Trophoblast cell (in vitro differentiated cells and primary cell): ENCODE measurements around the gene LYL1.
A peak's percentile ranks its signal among the peaks of the same experiment; 100 is the strongest.

Source experiments
- DNase-seq, 2 donors: peaks; one replicate each; pipeline ENCODE4 v3.0.0-alpha.2; 2016
- H2AFZ ChIP-seq: 2 replicates; pipeline ENCODE4 v1.6.1; 2013; ENCODE audit warnings: low read length, moderate library complexity, mild to moderate bottlenecking; ENCODE audit not compliant: insufficient read depth, poor library complexity
- H2AK5ac ChIP-seq: 2 replicates; pipeline ENCODE4 v1.6.1; 2013; ENCODE audit warnings: mild to moderate bottlenecking, low read length
- H2BK120ac ChIP-seq: 2 replicates; pipeline ENCODE4 v1.6.1; 2013; ENCODE audit warnings: low read length, mild to moderate bottlenecking, moderate library complexity; ENCODE audit not compliant: insufficient read depth, poor library complexity
- H2BK12ac ChIP-seq: 2 replicates; pipeline ENCODE4 v1.6.1; 2013; ENCODE audit warnings: mild to moderate bottlenecking, low read length, moderate library complexity
- H2BK5ac ChIP-seq: 2 replicates; pipeline ENCODE4 v1.6.1; 2013; ENCODE audit warnings: low read length, low read depth, moderate library complexity, mild to moderate bottlenecking; ENCODE audit not compliant: poor library complexity
- H3K14ac ChIP-seq: 2 replicates; pipeline ENCODE4 v1.6.1; 2013; ENCODE audit warnings: mild to moderate bottlenecking, low read length
- H3K18ac ChIP-seq: 2 replicates; pipeline ENCODE4 v1.6.1; 2013; ENCODE audit warnings: mild to moderate bottlenecking, low read length
- H3K23ac ChIP-seq: 2 replicates; pipeline ENCODE4 v1.6.1; 2013; ENCODE audit warnings: low read length
- H3K27ac ChIP-seq: 2 replicates; pipeline ENCODE4 v1.5.1; 2013; ENCODE audit warnings: low read depth, mild to moderate bottlenecking, inconsistent platforms, low read length, moderate library complexity
- H3K27me3 ChIP-seq: 2 replicates; pipeline ENCODE4 v1.6.1; 2013; ENCODE audit warnings: inconsistent platforms, mild to moderate bottlenecking, low read length, moderate library complexity; ENCODE audit not compliant: insufficient read depth
- H3K36me3 ChIP-seq, 2 experiments: 1 replicate in 1 of 2; 2 replicates in 1 of 2; pipeline ENCODE4 v1.6.1; 2013; ENCODE audit warnings: low read length in 2 of 2, mild to moderate bottlenecking in 2 of 2, moderate library complexity in 1 of 2; ENCODE audit not compliant: insufficient read depth in 2 of 2, control insufficient read depth in 1 of 2
- H3K4ac ChIP-seq: 2 replicates; pipeline ENCODE4 v1.6.1; 2013; ENCODE audit warnings: low read depth, mild to moderate bottlenecking, low read length, moderate library complexity
- H3K4me1 ChIP-seq, 2 experiments: 1 replicate in 1 of 2; 2 replicates in 1 of 2; pipeline ENCODE4 v1.6.1; 2013; ENCODE audit warnings: low read length in 2 of 2, mild to moderate bottlenecking in 2 of 2, moderate library complexity in 1 of 2; ENCODE audit not compliant: insufficient read depth in 2 of 2, control insufficient read depth in 1 of 2
- H3K4me2 ChIP-seq: 2 replicates; pipeline ENCODE4 v1.6.1; 2013; ENCODE audit warnings: inconsistent platforms, mild to moderate bottlenecking, low read length, moderate library complexity
- H3K4me3 ChIP-seq: 2 replicates; pipeline ENCODE4 v1.5.1; 2013; ENCODE audit warnings: mild to moderate bottlenecking, low read depth, low read length, inconsistent platforms
- H3K79me1 ChIP-seq: one replicate; pipeline ENCODE4 v1.6.1; 2013; ENCODE audit warnings: low read length
- H3K79me2 ChIP-seq: 2 replicates; pipeline ENCODE4 v1.6.1; 2013; ENCODE audit warnings: low read length, mild to moderate bottlenecking; ENCODE audit not compliant: control insufficient read depth, insufficient read depth, poor library complexity
- H3K9ac ChIP-seq: 2 replicates; pipeline ENCODE4 v1.6.1; 2013; ENCODE audit warnings: mild to moderate bottlenecking, low read length
- H3K9me3 ChIP-seq: 2 replicates; pipeline ENCODE4 v1.6.1; 2013; ENCODE audit warnings: low read depth, mild to moderate bottlenecking, control low read depth, inconsistent platforms, low read length; ENCODE audit not compliant: insufficient read depth
- H4K12ac ChIP-seq: 2 replicates; pipeline ENCODE4 v1.6.1; 2013; ENCODE audit warnings: low read depth, mild to moderate bottlenecking, low read length, moderate library complexity
- H4K8ac ChIP-seq: 2 replicates; pipeline ENCODE4 v1.6.1; 2013; ENCODE audit warnings: low read depth, mild to moderate bottlenecking, low read length, moderate library complexity
- H4K91ac ChIP-seq: one replicate; pipeline ENCODE4 v1.6.1; 2013; ENCODE audit warnings: low read depth, mild to moderate bottlenecking, low read length, moderate library complexity
- WGBS: extraction: QIAGEN DNeasy Blood & Tissue Kit; methylation state at CpG from one replicate; pipeline ENCODE4 v1.1.7; 2013; ENCODE audit warnings: missing lambda C conversion rate; ENCODE audit not compliant: insufficient read length, insufficient coverage; ENCODE audit errors: extremely low coverage; 5-methylcytosine and 5-hydroxymethylcytosine counted together

LYL1 gene

DNA sequence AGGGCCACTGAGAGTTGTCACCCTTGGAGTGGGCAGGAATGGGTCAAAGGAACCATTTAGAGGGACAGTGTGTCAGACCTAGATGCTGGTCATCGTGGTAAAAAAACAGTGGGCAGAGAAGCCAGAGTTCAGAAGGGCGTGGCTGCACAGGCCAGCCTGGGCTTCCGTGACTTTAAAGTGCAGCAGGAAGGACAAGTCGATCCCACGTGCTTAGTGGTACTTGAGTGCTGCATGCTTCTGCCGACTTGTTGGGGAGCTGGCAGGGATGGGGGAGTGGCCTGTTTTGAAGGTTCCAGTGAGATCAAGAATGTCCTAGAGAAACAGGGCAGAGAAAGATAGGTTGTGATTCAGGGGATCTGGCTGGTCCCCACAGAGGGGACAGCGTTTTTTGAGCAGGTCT lies 17.0 kb downstream of the LYL1 start:
- no peaks in the 10 kb centered on the region for H3K9me3 ChIP-seq
- H3K79me1 ChIP-seq = no peaks in the 10 kb centered on the region
- H2BK120ac ChIP-seq = no peak overlapping the region
- H2BK5ac ChIP-seq = no peak overlapping the region
- no peak overlapping the region for H4K12ac ChIP-seq
- DNase-seq = no peak
- H3K9ac ChIP-seq = no peak overlapping the region
- H3K23ac ChIP-seq = no peak overlapping the region
- H3K4me1 ChIP-seq = no peaks in the 10 kb centered on the region
- H3K4me2 ChIP-seq = no peak overlapping the region
- no peak overlapping the region for H3K4ac ChIP-seq
- no peak overlapping the region for H3K4me3 ChIP-seq
- H3K36me3 ChIP-seq = no peaks in the 10 kb centered on the region
- H2AFZ ChIP-seq = no peak overlapping the region
- H3K27me3 ChIP-seq = peaks cover 5% of the 10 kb centered on the region
- no peak overlapping the region for H3K14ac ChIP-seq
- no peak overlapping the region for H2AK5ac ChIP-seq
- no peak overlapping the region for H2BK12ac ChIP-seq
- no CpG with 5 or more reads among the region's 7 CpGs for WGBS
- H3K18ac ChIP-seq = no peak overlapping the region
- H4K8ac ChIP-seq = no peak overlapping the region
- no peaks in the 10 kb centered on the region for H3K79me2 ChIP-seq
- no peak overlapping the region for H3K27ac ChIP-seq
- H4K91ac ChIP-seq = no peak overlapping the region

GRCh38 chr19:13083627-13084026 lies 19.0 kb downstream of the LYL1 start:
- H4K8ac ChIP-seq = no peak overlapping the region
- no peak overlapping the region for H2AK5ac ChIP-seq
- H3K14ac ChIP-seq = no peak overlapping the region
- no peak overlapping the region for H2AFZ ChIP-seq
- no peak overlapping the region for H3K9ac ChIP-seq
- H3K36me3 ChIP-seq = no peaks in the 10 kb centered on the region
- H3K23ac ChIP-seq = no peak overlapping the region
- no peaks in the 10 kb centered on the region for H3K9me3 ChIP-seq
- H3K4me1 ChIP-seq = no peaks in the 10 kb centered on the region
- no peak overlapping the region for H4K91ac ChIP-seq
- no peak for DNase-seq
- no peak overlapping the region for H3K27ac ChIP-seq
- no peak overlapping the region for H2BK120ac ChIP-seq
- no CpG with 5 or more reads among the region's 9 CpGs for WGBS
- H2BK5ac ChIP-seq = no peak overlapping the region
- H2BK12ac ChIP-seq = no peak overlapping the region
- no peak overlapping the region for H3K4ac ChIP-seq
- H3K79me1 ChIP-seq = no peaks in the 10 kb centered on the region
- no peak overlapping the region for H3K18ac ChIP-seq
- H4K12ac ChIP-seq = no peak overlapping the region
- no peak overlapping the region for H3K4me3 ChIP-seq
- H3K79me2 ChIP-seq = no peaks in the 10 kb centered on the region
- peaks cover 4% of the 10 kb centered on the region for H3K27me3 ChIP-seq
- no peak overlapping the region for H3K4me2 ChIP-seq

DNA sequence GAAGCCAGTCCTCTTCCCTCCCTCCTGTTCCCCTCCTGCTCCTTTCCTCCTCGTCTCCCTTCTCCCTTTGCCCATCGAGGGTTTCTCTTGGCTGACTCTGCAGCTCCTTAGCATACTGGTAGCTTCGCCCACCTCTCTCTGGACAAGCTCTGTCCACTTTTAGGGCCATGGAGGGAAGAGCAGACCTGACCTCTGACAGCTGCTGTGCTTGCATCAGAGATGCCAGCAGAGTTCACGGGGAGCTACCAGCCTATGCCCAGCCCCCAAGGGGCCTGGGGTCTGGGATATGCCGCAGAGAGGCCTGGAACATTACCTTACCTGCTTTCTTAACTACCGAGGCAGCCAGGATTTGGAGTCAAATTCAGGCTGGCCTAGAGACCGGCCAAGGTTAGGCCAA lies 19.7 kb downstream of the LYL1 start:
- Histone ChIP-seq H3K23ac (no peak overlapping the region), H3K4me1 (no peaks in the 10 kb centered on the region), H3K27me3 (peaks cover 7% of the 10 kb centered on the region), H3K9ac (no peak overlapping the region), H3K9me3 (no peaks in the 10 kb centered on the region), H4K8ac (no peak overlapping the region), H3K79me1 (no peaks in the 10 kb centered on the region), H3K36me3 (no peaks in the 10 kb centered on the region), H4K91ac (no peak overlapping the region), H2BK12ac (no peak overlapping the region), H2AK5ac (no peak overlapping the region), H2AFZ (no peak overlapping the region), H3K14ac (no peak overlapping the region), H3K4me2 (no peak overlapping the region), H2BK5ac (no peak overlapping the region), H3K4ac (no peak overlapping the region), H3K27ac (no peak overlapping the region), H3K18ac (no peak overlapping the region), H4K12ac (no peak overlapping the region), H3K79me2 (no peaks in the 10 kb centered on the region), H3K4me3 (no peak overlapping the region), H2BK120ac (no peak overlapping the region)
- WGBS = no CpG with 5 or more reads among the region's 7 CpGs
- no peak for DNase-seq

GRCh38 chr19:13082192-13083007 lies 20.3 kb downstream of the LYL1 start:
- WGBS = no CpG with 5 or more reads among the region's 14 CpGs
- H3K79me1 ChIP-seq = no peaks in the 10 kb centered on the region
- H3K23ac ChIP-seq = no peak overlapping the region
- H3K4me3 ChIP-seq = no peak overlapping the region
- no peak overlapping the region for H3K14ac ChIP-seq
- no peaks in the 10 kb centered on the region for H3K4me1 ChIP-seq
- H2BK120ac ChIP-seq = no peak overlapping the region
- no peak overlapping the region for H3K9ac ChIP-seq
- H3K36me3 ChIP-seq = no peaks in the 10 kb centered on the region
- no peaks in the 10 kb centered on the region for H3K79me2 ChIP-seq
- no peaks in the 10 kb centered on the region for H3K9me3 ChIP-seq
- no peak overlapping the region for H4K91ac ChIP-seq
- no peak overlapping the region for H4K12ac ChIP-seq
- no peak overlapping the region for H3K4ac ChIP-seq
- peaks cover 7% of the 10 kb centered on the region for H3K27me3 ChIP-seq
- no peak overlapping the region for H3K4me2 ChIP-seq
- no peak overlapping the region for H2AK5ac ChIP-seq
- no peak overlapping the region for H2BK5ac ChIP-seq
- DNase-seq = peak in 1 of 2 donors; percentile 28
- H3K18ac ChIP-seq = no peak overlapping the region
- H2BK12ac ChIP-seq = no peak overlapping the region
- H4K8ac ChIP-seq = no peak overlapping the region
- no peak overlapping the region for H3K27ac ChIP-seq
- H2AFZ ChIP-seq = no peak overlapping the region
